Lower leg skin (tissue), 3 donors: Measurements from ENCODE around the gene TNN.

Experiments
- POLR2A ChIP-seq, 2 donors: fragments of 450-650 bp; IDR thresholded peaks; one replicate each; pipeline ENCODE4 v1.6.1; 2016 to 2017; ENCODE audit warnings: antibody characterized with exemption in 2 of 2, mild to moderate bottlenecking in 1 of 2, moderate library complexity in 1 of 2
- TF ChIP-seq, protein P1 (sequence below), 3 donors: fragments of 450-650 bp; IDR thresholded peaks; one replicate each; pipeline ENCODE4 v1.5.1; 2016; ENCODE audit warnings: antibody characterized with exemption in 3 of 3, mild to moderate bottlenecking in 3 of 3, moderate library complexity in 2 of 3

DNA sequence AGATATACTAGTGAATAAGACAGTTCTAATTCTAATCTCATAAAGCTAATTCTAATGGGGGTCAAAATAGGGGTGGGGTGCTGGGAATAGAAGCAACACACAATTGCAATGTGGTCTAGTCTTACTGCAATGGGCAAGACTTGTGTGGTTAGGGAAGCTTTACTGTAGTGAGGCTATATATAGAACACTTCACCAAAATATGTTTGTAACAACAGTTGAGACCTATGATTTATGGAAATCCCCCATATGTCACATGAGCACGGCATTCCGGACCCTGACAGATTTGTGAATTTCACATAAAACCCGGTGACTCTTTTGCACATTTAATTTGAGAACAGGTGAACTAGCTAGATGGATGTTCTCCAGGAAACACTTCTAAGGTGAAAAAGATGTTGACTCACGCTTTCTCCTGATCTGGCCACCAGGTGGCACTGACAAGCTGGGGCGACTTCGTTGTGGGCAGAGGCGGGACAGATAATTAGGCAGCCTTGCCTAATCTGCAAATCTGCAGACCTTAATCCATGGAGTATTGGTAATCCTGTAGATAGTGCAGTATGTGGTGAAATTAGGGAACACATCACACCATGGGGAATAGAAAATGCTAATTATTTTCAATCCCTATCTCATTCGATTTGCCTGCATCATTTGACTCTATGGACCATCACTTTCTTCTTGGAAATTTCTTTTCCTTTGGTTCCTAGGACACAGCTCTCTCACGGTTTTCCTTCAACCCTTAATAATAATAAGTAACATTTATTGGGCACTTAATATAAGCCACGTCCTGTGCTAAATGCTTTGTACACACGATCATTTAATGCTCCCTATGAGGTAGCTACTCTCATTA lies 87.2 kb downstream of the TNN start:
- TF ChIP-seq, protein P1, sequence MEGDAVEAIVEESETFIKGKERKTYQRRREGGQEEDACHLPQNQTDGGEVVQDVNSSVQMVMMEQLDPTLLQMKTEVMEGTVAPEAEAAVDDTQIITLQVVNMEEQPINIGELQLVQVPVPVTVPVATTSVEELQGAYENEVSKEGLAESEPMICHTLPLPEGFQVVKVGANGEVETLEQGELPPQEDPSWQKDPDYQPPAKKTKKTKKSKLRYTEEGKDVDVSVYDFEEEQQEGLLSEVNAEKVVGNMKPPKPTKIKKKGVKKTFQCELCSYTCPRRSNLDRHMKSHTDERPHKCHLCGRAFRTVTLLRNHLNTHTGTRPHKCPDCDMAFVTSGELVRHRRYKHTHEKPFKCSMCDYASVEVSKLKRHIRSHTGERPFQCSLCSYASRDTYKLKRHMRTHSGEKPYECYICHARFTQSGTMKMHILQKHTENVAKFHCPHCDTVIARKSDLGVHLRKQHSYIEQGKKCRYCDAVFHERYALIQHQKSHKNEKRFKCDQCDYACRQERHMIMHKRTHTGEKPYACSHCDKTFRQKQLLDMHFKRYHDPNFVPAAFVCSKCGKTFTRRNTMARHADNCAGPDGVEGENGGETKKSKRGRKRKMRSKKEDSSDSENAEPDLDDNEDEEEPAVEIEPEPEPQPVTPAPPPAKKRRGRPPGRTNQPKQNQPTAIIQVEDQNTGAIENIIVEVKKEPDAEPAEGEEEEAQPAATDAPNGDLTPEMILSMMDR (IDR thresholded peaks at IDR 0.05), result no peak
- TF ChIP-seq POLR2A (IDR thresholded peaks at IDR 0.05), result no peak
